Measurements from ENCODE around the gene TNK2.

DNA sequence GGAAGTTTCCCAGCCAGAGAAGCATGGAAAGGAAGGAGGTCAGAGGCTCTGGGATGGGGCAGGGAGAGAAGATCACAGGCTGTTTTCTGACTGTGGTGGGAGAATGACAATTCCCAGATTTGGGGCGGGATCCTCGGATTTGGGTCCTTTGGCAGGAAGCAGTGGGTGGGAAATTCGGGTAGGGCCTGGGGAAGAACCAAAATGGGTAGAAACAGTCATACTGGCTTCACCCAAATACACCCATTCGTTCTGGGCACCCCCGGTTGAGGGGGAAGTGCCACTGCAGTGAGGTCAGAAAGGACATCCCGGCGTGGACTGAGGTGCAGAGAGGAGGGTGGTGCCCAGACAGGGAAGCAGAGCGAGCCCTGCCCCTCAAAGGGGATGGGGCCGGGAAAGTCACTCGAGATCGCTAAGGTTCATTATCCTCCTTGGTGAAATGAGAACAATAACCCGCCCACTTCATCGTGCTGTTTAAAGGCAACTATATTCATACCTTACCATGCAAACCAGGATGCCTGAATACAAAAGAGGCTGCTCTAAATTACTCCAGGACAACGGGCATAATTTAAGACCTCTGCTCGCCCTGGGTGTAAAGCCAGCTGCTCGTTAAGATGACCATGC, 28.8 kb downstream of the TNK2 start:
- TF ChIP-seq POLR2A (IDR thresholded peaks at IDR 0.05; ENCODE audit: low read length) (no peak), GATA1 (IDR thresholded peaks at IDR 0.05; ENCODE audit: low read depth, low read length) (no peak)
